ENCODE data around the gene EAF1. TPM values are rescaled to one million over a fixed set of nuclear protein-coding genes. Genes with fewer than 3 reads are reported as not detected.

The EAF1 gene
- total and polyA plus RNA-seq, 12 donors, result 2.3 to 12.4 (median 8.3) TPM

- no peaks in the 10 kb centered on the region for H3K4me1 ChIP-seq
- 62 to 72% methylated on average over 2 of the region's 2 CpGs for WGBS, 2 donors
- TF ChIP-seq CTCF (IDR thresholded peaks at IDR 0.05), result no peak
- H3K27me3 ChIP-seq, result no peaks in the 10 kb centered on the region
- DNase-seq (no peak), ATAC-seq (no peak)
- H3K4me3 ChIP-seq, result no peak overlapping the region
- H3K36me3 ChIP-seq, result peaks cover 0 to 30% (median 0%) of the 10 kb centered on the region in 9 donors
- intact Hi-C loops (cut with DNase I), result no loop called here
- peaks cover 0 to under 1% (median 0%) of the 10 kb centered on the region in 11 donors for H3K9me3 ChIP-seq
- H3K27ac ChIP-seq, result no peak overlapping the region
Observed at GRCh38 chr3:15486020-15486419, 58.6 kb downstream of the EAF1 start.

- no peak for ATAC-seq
- Histone ChIP-seq H3K4me1 (no peaks in the 10 kb centered on the region), H3K27ac (no peak overlapping the region), H3K36me3 (peaks cover 0 to 30% (median 0%) of the 10 kb centered on the region in 9 donors), H3K9me3 (no peaks in the 10 kb centered on the region), H3K27me3 (no peaks in the 10 kb centered on the region), H3K4me3 (no peak overlapping the region)
- no peak for TF ChIP-seq CTCF (IDR thresholded peaks at IDR 0.05)
- intact Hi-C loops (cut with DNase I), result no loop called here
- 94 to 95% methylated on average over 4 of the region's 4 CpGs for WGBS, 2 donors
- no peak for DNase-seq
Observed at GRCh38 chr3:15486979-15487378, 59.6 kb downstream of the EAF1 start.

- ATAC-seq (peak in 1 of 8 donors; percentile 53), DNase-seq (no peak)
- Histone ChIP-seq H3K27me3 (no peaks in the 10 kb centered on the region), H3K9me3 (no peaks in the 10 kb centered on the region), H3K27ac (no peak overlapping the region), H3K4me3 (no peak overlapping the region), H3K4me1 (no peaks in the 10 kb centered on the region), H3K36me3 (peaks cover 0 to 30% (median 0%) of the 10 kb centered on the region in 9 donors)
- intact Hi-C loops (cut with DNase I), result no loop called here
- no peak for TF ChIP-seq CTCF (IDR thresholded peaks at IDR 0.05)
- WGBS, 2 donors, result 97% methylated on average over 9 of the region's 9 CpGs
Observed at GRCh38 chr3:15488002-15488401, 60.6 kb downstream of the EAF1 start.

GRCh38 chr3:15490158-15490557, 62.8 kb downstream of the EAF1 start:
- Histone ChIP-seq H3K4me1 (peaks cover 0 to 2% (median 0%) of the 10 kb centered on the region in 9 donors), H3K9me3 (no peaks in the 10 kb centered on the region), H3K27me3 (no peaks in the 10 kb centered on the region), H3K36me3 (peaks cover 0 to 30% (median 0%) of the 10 kb centered on the region in 9 donors), H3K27ac (no peak overlapping the region), H3K4me3 (no peak overlapping the region)
- TF ChIP-seq CTCF (IDR thresholded peaks at IDR 0.05), result no peak
- WGBS, 2 donors, result 91 to 95% methylated on average over 2 of the region's 2 CpGs
- DNase-seq (no peak), ATAC-seq (no peak)
- intact Hi-C loops (cut with DNase I), result no loop called here
